Upper lobe of left lung (tissue), 4 donors: ENCODE measurements around the gene ENKUR.

Experiments used
- POLR2A ChIP-seq, 4 donors: fragments of 450-650 bp; IDR thresholded peaks; one replicate each; pipeline ENCODE4 v1.5.1; 2016 to 2017; ENCODE audit warnings: antibody characterized with exemption in 4 of 4, mild to moderate bottlenecking in 2 of 4
- POLR2AphosphoS5 ChIP-seq, 2 donors: sonication (generic); formaldehyde crosslinking; IDR thresholded peaks; one replicate each; pipeline ENCODE4 v1.5.1; 2017; ENCODE audit warnings: antibody characterized with exemption in 2 of 2
- TF ChIP-seq, protein P1 (sequence below), 6 experiments: fragments of 450-650 bp in 4 of 6; fragments of 200-600 bp in 2 of 6; sonication (generic) in 2 of 6; IDR thresholded peaks; one replicate each; pipeline ENCODE4 v1.5.1; 2016 to 2019; ENCODE audit warnings: antibody characterized with exemption in 6 of 6

DNA sequence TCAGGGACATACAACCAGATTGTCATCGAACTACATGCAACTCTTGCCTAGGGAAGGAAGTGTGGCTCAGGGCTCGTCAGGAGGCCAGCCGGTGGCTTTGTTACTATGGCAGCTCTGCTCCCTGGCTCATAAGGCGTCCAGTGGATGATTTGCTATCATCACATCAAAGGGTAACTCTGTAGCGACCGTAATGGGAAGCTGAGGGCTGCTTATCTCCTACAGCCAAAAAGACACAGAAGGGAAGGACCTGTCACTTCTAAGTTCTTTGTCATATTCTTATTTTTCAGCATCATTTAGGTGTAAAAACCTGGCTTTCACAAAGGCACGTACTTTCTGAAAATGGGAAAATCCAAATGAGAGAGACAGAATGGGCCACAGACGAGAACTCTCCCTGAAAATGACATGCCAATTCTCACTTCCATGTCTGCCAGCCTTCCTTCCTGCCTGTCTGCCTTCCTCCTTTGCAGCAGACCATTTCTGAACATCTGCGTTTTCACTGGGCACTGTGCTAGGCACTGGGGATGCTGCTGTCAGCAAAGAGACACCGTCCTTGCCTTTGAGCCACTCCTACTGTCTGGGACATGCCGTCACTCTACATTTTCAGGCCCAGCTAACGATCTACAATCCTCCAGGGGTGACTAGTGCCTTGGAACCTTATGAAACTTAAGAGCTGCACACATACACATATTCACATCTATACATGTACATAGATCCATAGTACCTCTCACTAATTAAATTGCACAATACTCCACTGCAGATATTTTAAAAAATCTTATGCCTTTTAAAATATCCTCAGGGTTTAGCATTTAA is 26.9 kb downstream of the ENKUR start:
- TF ChIP-seq POLR2AphosphoS5 (IDR thresholded peaks at IDR 0.05) (no peak), POLR2A (IDR thresholded peaks at IDR 0.05) (no peak)
- TF ChIP-seq, protein P1, sequence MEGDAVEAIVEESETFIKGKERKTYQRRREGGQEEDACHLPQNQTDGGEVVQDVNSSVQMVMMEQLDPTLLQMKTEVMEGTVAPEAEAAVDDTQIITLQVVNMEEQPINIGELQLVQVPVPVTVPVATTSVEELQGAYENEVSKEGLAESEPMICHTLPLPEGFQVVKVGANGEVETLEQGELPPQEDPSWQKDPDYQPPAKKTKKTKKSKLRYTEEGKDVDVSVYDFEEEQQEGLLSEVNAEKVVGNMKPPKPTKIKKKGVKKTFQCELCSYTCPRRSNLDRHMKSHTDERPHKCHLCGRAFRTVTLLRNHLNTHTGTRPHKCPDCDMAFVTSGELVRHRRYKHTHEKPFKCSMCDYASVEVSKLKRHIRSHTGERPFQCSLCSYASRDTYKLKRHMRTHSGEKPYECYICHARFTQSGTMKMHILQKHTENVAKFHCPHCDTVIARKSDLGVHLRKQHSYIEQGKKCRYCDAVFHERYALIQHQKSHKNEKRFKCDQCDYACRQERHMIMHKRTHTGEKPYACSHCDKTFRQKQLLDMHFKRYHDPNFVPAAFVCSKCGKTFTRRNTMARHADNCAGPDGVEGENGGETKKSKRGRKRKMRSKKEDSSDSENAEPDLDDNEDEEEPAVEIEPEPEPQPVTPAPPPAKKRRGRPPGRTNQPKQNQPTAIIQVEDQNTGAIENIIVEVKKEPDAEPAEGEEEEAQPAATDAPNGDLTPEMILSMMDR (IDR thresholded peaks at IDR 0.05), result no peak
